A549 treated with CpdA at 1 μM for 4 hours (cell line): ENCODE data around the gene DCAF17. TPM values are rescaled to one million over a fixed set of nuclear protein-coding genes. Genes with fewer than 3 reads are reported as not detected.

ENCODE experiments used
- total RNA-seq: library from RNA; stranded (reverse); fragments of 200-300 nt; extraction: Qiagen RNA extraction; gene quantifications from 5 replicates; pipeline ENCODE4 v1.2.3, GENCODE V29; 2022; ENCODE audit warnings: low read depth

The DCAF17 gene, protein sequence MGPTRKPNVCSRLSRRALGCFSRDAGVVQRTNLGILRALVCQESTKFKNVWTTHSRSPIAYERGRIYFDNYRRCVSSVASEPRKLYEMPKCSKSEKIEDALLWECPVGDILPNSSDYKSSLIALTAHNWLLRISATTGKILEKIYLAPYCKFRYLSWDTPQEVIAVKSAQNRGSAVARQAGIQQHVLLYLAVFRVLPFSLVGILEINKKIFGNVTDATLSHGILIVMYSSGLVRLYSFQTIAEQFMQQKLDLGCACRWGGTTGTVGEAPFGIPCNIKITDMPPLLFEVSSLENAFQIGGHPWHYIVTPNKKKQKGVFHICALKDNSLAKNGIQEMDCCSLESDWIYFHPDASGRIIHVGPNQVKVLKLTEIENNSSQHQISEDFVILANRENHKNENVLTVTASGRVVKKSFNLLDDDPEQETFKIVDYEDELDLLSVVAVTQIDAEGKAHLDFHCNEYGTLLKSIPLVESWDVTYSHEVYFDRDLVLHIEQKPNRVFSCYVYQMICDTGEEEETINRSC
- total RNA-seq: 8.3 to 10.2 TPM (median 9.8 TPM) in 5 replicates

DNA sequence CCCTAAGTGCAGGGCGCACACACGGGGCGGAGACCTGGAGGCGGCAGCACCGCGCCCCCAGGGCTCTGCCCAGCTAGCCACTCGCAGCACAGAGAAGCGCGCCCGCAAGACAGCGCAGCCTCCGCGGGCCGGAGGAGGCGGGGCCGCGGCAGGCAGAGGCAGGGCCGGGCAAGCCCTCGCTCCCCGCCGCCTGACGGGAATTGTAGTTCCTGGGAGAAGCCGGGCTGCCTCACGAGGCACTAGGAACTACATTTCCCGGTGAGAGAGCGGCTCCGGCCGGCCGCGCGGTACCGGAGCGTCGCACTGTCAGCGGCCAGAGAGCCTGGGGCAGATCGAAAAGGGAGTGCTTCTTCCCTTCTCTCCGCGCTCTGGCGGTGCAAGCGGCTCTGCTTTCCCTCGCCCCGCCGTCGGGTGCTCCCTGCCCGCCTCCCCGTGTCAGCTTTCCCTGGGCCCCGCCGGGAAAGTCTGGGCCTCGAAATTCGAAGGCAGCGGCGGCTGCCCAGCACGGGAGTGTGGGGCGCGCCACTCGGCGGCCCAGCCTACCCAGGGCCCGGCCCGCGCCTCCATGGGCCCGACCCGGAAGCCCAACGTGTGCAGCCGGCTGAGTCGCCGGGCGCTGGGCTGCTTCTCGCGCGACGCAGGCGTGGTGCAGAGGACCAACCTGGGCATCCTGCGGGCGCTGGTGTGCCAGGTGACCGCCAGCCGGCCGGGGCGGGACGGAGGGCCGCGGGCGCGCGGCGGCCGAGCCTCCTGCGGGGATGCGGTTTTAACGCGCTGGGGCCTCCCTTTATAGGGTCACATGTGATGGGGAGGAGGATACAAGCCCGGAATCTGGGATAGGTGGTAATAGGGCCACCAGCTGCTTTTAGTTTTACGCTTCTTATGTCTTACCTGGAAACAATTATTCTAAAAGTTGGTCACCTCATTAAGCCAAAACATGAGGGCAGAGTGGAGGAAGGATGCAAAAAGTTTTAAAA lies at the start of gene DCAF17:
Gene DCAF17, plus strand, starts transcription at position 214 of the 977 bp plus-strand sequence. Its CDS starts 352 bp downstream, at position 566.

DNA sequence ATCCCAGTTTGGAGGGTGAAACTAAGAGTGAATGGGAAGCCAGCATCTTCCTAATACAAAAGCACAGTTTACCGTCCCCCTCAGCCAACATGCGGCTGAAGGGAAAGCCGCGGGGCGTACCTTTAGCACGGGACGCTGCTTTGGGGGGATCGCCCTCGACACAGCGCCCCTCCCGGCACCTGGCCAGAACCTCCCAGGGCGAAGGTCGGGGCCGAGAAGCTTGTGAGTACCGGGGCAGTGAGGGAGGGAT lies 338 bp upstream of the DCAF17 start, which contains the start of gene METTL8:
Gene METTL8, minus strand, starts transcription at position 228 of the 250 bp plus-strand sequence. CDS start 41,805 bp downstream, outside the sequence.

DNA sequence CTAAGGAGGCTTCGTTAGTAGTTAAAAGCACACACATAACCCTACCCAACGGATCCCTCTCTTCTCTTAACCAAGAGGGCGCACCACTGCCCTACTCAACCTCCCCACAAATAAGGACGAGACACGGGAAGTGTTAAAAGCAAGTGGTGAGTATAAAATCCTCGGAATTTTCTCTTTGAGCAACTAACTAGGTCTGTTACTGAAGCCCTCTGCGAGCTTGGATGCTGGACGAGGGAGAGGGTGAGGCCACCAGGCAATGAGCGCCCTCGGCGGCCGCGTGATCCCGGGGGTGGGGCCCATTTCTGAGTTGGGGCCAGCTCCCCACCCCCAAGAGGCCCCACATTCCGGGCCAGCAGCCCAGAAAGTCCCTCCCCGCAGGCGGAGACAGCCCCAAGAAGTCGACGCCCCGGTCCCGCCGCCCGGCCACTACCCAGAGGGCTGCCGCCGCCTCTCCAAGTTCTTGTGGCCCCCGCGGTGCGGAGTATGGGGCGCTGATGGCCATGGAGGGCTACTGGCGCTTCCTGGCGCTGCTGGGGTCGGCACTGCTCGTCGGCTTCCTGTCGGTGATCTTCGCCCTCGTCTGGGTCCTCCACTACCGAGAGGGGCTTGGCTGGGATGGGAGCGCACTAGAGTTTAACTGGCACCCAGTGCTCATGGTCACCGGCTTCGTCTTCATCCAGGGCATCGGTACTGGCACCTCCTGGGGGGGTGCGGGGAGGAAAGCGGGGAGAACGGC lies 88.2 kb downstream of the DCAF17 start, which contains the start of gene CYBRD1:
Gene CYBRD1, plus strand, starts transcription at position 423 of the 736 bp plus-strand sequence. Its CDS starts 72 bp downstream, at position 495.

Other genes starting within 250 kb of the DCAF17 start
- gene METTL8, start 236 bp upstream of the DCAF17 start, total RNA-seq: 23.2 to 30.1 TPM (median 28.1 TPM) in 5 replicates
- 26.3 to 37.3 TPM (median 34.4 TPM) in 5 replicates for gene CYBRD1, start 88.2 kb downstream of the DCAF17 start, total RNA-seq